GM18951 (cell line): ENCODE results near the gene M1AP.
A peak's percentile ranks its signal among the peaks of the same experiment; 100 is the strongest.

ENCODE experiments used
- POLR2A ChIP-seq: IDR thresholded peaks from 4 replicates; pipeline ENCODE4 v1.6.1; 2011; ENCODE audit warnings: mild to moderate bottlenecking; ENCODE audit not compliant: insufficient read length, insufficient read depth; ENCODE audit errors: extremely low read depth
- in situ Hi-C: fragments of 300-500 bp; cut with MboI; formaldehyde crosslinking; loops from one replicate; pipeline ENCODE4 v1.12.0; 2022; ENCODE audit warnings: low sequenced_read_pairs, mixed read lengths, inconsistent platforms; ENCODE audit not compliant: unreplicated experiment

Gene M1AP

DNA sequence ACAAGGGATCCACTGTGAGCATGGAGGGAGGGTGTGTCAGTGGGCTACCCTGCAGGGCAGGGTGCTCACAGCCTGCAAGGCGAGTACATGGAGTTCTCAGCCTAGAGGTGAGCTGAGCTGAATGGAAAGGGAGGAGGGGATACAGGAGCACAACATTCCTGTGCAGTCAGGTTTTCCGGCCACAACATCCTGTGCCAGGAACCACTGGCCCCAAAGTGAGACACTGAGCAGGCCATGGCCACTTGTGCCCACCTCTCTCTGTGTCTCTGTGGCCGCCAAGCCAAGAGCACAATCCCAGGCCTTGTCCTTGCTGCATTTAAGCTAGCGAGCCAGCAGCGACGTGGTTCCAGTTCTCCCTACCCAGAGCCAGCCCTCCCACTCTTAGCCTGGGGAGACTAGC is 87.5 kb downstream of the M1AP start:
- in situ Hi-C loops, result no loop called here
- TF ChIP-seq POLR2A, result no peak

GRCh38 chr2:74559912-74560311 is 88.2 kb downstream of the M1AP start:
- no peak for TF ChIP-seq POLR2A
- in situ Hi-C loops, result no loop called here

GRCh38 chr2:74558284-74559230 is 89.6 kb downstream of the M1AP start:
- TF ChIP-seq POLR2A, result no peak
- in situ Hi-C loops, result no loop called here

DNA sequence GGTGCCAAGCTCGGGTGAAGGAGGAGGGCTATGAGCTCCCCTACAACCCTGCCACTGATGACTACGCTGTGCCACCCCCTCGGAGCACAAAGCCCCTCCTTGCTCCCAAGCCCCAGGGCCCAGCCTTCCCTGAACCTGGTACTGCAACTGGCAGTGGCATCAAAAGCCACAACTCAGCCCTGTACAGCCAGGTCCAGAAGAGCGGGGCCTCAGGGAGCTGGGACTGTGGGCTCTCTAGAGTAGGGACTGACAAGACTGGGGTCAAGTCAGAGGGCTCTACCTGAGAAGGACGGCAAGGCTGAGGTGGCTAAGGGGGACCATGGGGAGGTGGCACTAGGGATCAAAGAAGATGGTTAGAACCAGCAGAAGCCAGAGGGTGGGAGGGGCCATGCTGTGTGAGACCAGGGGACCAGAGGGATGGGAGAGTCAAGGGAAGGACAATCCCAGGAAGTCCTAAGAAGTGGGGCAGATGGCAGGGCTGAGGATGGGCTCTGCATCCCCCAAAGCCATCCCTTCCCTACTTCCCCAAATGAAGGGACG is 91.2 kb downstream of the M1AP start:
- in situ Hi-C loops, result no loop called here
- peak; percentile 15 for TF ChIP-seq POLR2A

- no peak for TF ChIP-seq POLR2A
- in situ Hi-C loops, result no loop called here
Measured at GRCh38 chr2:74556159-74556558, 92.0 kb downstream of the M1AP start.

GRCh38 chr2:74555610-74556103 is 92.5 kb downstream of the M1AP start:
- in situ Hi-C loops, result no loop called here
- no peak for TF ChIP-seq POLR2A

DNA sequence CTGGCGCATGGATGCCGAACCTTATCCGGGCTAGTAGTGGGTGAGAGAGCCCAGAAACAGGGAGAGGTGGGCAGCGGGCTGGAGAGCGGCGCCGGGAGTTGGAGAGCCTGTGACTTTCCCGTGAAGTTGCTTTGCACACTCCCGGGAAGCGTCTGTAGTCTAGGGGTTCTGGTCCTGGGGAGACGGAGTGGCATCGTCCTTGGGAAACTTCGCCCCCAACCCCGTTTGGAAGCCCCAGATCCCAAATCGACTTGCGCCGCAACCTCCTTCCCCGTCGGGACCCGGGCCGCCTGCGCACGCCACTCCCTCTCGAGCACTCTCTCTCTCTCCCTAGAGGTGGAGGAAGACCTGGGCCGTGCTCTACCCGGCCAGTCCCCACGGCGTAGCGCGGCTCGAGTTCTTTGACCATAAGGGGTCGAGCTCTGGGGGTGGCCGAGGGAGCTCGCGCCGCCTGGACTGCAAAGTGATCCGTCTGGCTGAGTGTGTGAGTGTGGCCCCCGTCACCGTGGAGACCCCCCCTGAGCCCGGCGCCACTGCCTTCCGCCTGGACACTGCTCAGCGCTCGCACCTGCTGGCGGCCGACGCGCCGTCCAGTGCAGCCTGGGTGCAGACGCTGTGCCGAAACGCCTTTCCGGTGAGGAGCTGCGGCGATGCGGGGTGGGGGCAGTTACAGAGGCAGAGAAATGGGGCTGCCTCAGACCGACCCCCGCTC is 93.2 kb downstream of the M1AP start:
- in situ Hi-C loops, result no loop called here
- TF ChIP-seq POLR2A, result peak; percentile 53

DNA sequence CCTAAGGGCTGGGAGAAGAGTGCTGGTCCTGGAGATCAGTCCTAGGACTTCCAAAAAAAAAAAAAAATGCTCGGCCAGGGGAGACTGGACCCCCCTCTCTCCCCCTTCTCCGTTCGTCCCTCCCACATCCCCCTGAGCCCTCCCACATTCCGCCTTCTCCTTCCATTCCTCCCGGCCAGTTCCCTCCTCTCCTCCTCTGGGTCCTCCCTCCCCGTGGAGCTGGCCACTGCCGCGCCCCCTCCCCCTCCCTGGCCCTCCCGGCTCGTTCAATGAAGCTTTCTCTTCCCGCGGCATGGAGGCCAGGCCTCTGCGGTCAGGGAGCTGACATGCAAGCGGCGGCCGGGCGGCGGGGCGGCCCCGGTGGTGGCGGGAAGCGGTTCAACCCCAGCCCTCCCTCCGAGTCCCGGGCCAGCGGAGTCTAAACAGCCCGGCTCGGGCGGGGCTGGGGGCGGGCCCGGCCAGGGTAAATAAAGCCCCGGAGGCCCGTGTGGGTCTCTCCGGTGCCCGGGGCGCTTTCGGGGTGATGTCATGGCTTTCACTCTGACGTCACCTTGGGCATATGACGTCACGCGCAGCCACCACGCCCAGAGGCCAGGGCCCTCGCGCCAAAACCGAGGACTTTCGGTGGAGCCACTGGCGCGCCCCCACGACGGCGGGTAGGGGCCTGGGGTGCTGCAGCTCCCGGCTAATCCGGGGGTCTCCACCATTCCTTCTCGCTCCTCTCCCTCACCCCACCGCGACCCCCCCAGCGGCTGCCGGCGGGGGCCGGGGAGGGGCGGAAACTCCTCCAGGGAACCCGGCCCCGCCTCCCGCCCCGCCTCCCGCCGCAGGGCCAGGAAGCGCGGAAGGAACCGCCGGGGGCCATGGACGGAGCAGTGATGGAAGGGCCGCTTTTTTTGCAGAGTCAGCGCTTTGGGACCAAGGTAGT is 94.0 kb downstream of the M1AP start, which contains the start of the genes DOK1 and LOXL3:
Gene DOK1, plus strand, starts transcription at position 829 of the 928 bp plus-strand sequence. Its CDS starts 35 bp downstream, at position 864.
Gene LOXL3, minus strand, starts transcription at position 51 of the 928 bp plus-strand sequence. CDS start 1,308 bp downstream, outside the sequence.
- peak; percentile 67 for TF ChIP-seq POLR2A
- in situ Hi-C loops, result no loop called here

DNA sequence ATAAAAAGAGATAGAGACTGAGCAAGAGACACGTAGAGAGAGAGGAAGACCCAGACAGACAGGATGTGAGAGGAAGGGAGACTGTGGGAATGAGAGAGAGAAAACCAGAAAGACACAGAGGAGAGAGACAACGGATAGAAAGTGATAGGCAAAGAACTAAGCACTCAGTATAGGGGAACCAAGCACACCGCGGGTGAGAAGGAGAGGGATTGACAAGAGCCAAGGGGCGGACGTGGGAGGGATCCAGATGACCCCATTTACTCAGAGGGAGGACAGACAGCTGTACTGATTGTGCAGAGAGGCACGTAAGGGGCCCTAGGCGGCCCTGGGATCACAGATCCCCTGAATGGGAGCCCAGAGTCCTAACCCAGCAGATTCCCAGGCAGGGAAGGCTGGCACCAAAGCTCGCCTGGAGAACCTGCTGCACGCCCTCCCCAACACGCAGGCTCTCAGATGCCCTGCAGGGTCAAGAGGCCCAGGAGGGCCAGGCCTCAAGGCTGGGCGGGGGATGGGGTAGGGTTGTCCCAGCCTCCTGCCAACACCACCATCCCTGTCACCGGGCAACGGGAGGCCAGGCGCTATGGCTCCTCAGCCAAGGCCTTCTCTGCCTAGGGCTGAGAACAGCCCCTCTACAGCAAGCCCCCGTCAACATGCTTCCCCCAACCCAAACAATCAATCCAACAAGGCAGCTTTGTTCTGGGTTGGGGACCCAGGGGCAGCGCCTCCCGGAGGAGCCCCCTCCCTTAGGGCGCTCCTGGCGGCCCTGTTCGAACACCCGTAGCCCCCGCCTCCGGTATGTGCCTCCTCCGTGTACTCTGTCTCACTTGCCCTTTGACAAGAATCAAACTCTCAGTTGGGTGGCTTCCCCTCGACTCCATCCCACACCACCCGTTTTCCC is 95.0 kb downstream of the M1AP start:
- in situ Hi-C loops, result no loop called here
- TF ChIP-seq POLR2A, result no peak

GRCh38 chr2:74551942-74552913 is 95.9 kb downstream of the M1AP start:
- in situ Hi-C loops, result no loop called here
- no peak for TF ChIP-seq POLR2A
